ENCODE data around the gene MRPL49. TPM values are rescaled to one million over a fixed set of nuclear protein-coding genes. Genes with fewer than 3 reads are reported as not detected.

The MRPL49 gene
- polyA plus RNA-seq, 1 donor from 2014 or later: 80.5 TPM

DNA sequence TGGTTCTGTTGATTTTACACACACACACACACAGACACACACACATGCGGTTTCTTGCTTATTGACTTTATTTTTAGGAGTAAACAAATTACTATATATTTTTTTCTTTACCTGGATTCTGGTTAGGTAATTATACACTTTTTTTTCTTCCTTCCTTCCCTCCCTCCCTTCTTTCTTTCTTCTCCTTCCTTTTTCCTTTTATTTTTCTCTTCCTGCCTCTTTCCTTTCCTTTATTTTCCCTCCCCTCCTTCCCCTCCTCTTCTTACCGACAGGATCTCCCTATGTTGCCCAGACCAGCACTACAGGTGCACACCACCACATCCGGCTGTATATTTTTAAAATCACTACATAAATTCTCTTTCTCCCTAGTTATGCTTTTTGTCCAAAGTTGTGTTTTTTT lies 44.8 kb downstream of the MRPL49 start:
- no peak for TF ChIP-seq SMC3 (conservative IDR thresholded peaks at IDR 0.05; ENCODE audit: poor library complexity)
- TF ChIP-seq, protein P1, sequence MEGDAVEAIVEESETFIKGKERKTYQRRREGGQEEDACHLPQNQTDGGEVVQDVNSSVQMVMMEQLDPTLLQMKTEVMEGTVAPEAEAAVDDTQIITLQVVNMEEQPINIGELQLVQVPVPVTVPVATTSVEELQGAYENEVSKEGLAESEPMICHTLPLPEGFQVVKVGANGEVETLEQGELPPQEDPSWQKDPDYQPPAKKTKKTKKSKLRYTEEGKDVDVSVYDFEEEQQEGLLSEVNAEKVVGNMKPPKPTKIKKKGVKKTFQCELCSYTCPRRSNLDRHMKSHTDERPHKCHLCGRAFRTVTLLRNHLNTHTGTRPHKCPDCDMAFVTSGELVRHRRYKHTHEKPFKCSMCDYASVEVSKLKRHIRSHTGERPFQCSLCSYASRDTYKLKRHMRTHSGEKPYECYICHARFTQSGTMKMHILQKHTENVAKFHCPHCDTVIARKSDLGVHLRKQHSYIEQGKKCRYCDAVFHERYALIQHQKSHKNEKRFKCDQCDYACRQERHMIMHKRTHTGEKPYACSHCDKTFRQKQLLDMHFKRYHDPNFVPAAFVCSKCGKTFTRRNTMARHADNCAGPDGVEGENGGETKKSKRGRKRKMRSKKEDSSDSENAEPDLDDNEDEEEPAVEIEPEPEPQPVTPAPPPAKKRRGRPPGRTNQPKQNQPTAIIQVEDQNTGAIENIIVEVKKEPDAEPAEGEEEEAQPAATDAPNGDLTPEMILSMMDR (IDR thresholded peaks at IDR 0.05; ENCODE audit: poor library complexity, severe bottlenecking): no peak
- TF ChIP-seq POLR2AphosphoS5 (IDR thresholded peaks at IDR 0.05): no peak
- TF ChIP-seq EP300 (conservative IDR thresholded peaks at IDR 0.05; ENCODE audit: poor library complexity, severe bottlenecking): no peak
- TF ChIP-seq TAF1 (IDR thresholded peaks at IDR 0.05; ENCODE audit: low read depth): no peak
- TF ChIP-seq MXI1 (conservative IDR thresholded peaks at IDR 0.05; ENCODE audit: poor library complexity, severe bottlenecking): no peak
- TF ChIP-seq RAD21 (conservative IDR thresholded peaks at IDR 0.05): no peak
- TF ChIP-seq, protein P2, sequence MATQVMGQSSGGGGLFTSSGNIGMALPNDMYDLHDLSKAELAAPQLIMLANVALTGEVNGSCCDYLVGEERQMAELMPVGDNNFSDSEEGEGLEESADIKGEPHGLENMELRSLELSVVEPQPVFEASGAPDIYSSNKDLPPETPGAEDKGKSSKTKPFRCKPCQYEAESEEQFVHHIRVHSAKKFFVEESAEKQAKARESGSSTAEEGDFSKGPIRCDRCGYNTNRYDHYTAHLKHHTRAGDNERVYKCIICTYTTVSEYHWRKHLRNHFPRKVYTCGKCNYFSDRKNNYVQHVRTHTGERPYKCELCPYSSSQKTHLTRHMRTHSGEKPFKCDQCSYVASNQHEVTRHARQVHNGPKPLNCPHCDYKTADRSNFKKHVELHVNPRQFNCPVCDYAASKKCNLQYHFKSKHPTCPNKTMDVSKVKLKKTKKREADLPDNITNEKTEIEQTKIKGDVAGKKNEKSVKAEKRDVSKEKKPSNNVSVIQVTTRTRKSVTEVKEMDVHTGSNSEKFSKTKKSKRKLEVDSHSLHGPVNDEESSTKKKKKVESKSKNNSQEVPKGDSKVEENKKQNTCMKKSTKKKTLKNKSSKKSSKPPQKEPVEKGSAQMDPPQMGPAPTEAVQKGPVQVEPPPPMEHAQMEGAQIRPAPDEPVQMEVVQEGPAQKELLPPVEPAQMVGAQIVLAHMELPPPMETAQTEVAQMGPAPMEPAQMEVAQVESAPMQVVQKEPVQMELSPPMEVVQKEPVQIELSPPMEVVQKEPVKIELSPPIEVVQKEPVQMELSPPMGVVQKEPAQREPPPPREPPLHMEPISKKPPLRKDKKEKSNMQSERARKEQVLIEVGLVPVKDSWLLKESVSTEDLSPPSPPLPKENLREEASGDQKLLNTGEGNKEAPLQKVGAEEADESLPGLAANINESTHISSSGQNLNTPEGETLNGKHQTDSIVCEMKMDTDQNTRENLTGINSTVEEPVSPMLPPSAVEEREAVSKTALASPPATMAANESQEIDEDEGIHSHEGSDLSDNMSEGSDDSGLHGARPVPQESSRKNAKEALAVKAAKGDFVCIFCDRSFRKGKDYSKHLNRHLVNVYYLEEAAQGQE (IDR thresholded peaks at IDR 0.05; ENCODE audit: borderline replicate concordance): no peak
- no peak for TF ChIP-seq EZH2 (IDR thresholded peaks at IDR 0.05; ENCODE audit: borderline replicate concordance, insufficient read depth, low read length, poor library complexity, severe bottlenecking)
- H3F3A ChIP-seq (ENCODE audit: insufficient read depth, low read length, poor library complexity, severe bottlenecking): no peaks in the 10 kb centered on the region
- no peaks in the 10 kb centered on the region for H4K20me1 ChIP-seq (ENCODE audit: insufficient read depth)
- no peak overlapping the region for H3K4me2 ChIP-seq (ENCODE audit: low read length)
- H3K79me2 ChIP-seq (replicated peaks; ENCODE audit: insufficient read depth, low read length): no peaks in the 10 kb centered on the region
- H3K4me3 ChIP-seq (ENCODE audit: low read length): no peak overlapping the region
- H3K9me3 ChIP-seq (ENCODE audit: low read length): no peaks in the 10 kb centered on the region
- no peaks in the 10 kb centered on the region for H3K27me3 ChIP-seq (ENCODE audit: insufficient read depth, low read depth, low read length)
- H3K9ac ChIP-seq (ENCODE audit: low read length): no peak overlapping the region
- no peak overlapping the region for H2AFZ ChIP-seq (ENCODE audit: low read depth, low read length)
- no peaks in the 10 kb centered on the region for H3K9me2 ChIP-seq (ENCODE audit: insufficient read depth, low read length)
- no peaks in the 10 kb centered on the region for H3K36me3 ChIP-seq (ENCODE audit: insufficient read depth, low read length)
- H3K27ac ChIP-seq (ENCODE audit: low read length): no peak overlapping the region

DNA sequence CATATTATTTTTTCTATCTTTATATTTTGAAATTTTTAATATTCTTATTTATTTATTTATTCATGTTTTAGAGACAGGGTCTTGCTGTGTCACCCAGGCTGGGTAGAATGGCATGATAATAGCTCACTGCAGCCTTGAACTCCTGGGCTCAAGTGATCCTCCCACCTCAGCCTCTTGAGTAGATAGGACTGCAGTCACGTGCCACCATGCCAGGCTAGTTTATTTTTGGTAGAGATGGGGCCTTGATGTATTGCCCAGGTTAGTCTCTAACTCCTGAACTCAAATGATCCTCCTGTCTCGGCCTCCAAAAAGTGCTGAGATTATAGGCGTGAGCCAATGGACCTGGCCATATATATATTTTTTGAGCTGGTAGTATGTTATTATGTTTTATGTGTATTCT lies 45.5 kb downstream of the MRPL49 start:
- Histone ChIP-seq H3K4me3 (ENCODE audit: low read length) (no peak overlapping the region), H3K9me3 (ENCODE audit: low read length) (no peaks in the 10 kb centered on the region), H3K79me2 (replicated peaks; ENCODE audit: insufficient read depth, low read length) (no peaks in the 10 kb centered on the region), H3K9ac (ENCODE audit: low read length) (no peak overlapping the region), H3F3A (ENCODE audit: insufficient read depth, low read length, poor library complexity, severe bottlenecking) (no peaks in the 10 kb centered on the region), H3K27me3 (ENCODE audit: insufficient read depth, low read depth, low read length) (no peaks in the 10 kb centered on the region), H3K4me2 (ENCODE audit: low read length) (no peak overlapping the region), H4K20me1 (ENCODE audit: insufficient read depth) (no peaks in the 10 kb centered on the region), H3K36me3 (ENCODE audit: insufficient read depth, low read length) (no peaks in the 10 kb centered on the region), H3K27ac (ENCODE audit: low read length) (no peak overlapping the region), H2AFZ (ENCODE audit: low read depth, low read length) (no peak overlapping the region), H3K9me2 (ENCODE audit: insufficient read depth, low read length) (no peaks in the 10 kb centered on the region)
- TF ChIP-seq RAD21 (conservative IDR thresholded peaks at IDR 0.05) (no peak), SMC3 (conservative IDR thresholded peaks at IDR 0.05; ENCODE audit: poor library complexity) (no peak), TAF1 (IDR thresholded peaks at IDR 0.05; ENCODE audit: low read depth) (no peak), EP300 (conservative IDR thresholded peaks at IDR 0.05; ENCODE audit: poor library complexity, severe bottlenecking) (no peak), POLR2AphosphoS5 (IDR thresholded peaks at IDR 0.05) (no peak)
